Measurements from ENCODE around the gene NACC1. TPM values are rescaled to one million over a fixed set of nuclear protein-coding genes. Genes with fewer than 3 reads are reported as not detected.
A peak's percentile ranks its signal among the peaks of the same experiment; 100 is the strongest.

NACC1 gene
- total RNA-seq (2016; rRNA removed; fragmentation: Illumina TruSeq; extraction: Trizol) (31.8 and 46.7 TPM in 2 replicates), polyA plus RNA-seq (2011; rRNA removed) (42.3 and 55.2 TPM in 2 replicates), polyA minus RNA-seq (2011; rRNA and poly(A)+ RNA removed; ENCODE audit: low replicate concordance) (91.1 and 200 TPM in 2 replicates), Bru-seq, nascent RNA (percentile 75 among the genes with signal in this experiment), BruChase-seq, experiment 1, labeled RNA remaining after a 6-hour chase (percentile 88 among the genes with signal in this experiment), BruChase-seq, experiment 2, labeled RNA remaining after a 2-hour chase (percentile 87 among the genes with signal in this experiment)
- 6.8 and 8.2 TPM in 2 replicates for total RNA-seq (2016; cell fraction: cytosol; rRNA removed; fragmentation: Illumina TruSeq; extraction: Trizol; ENCODE audit: low read depth)
- 29.7 and 42.3 TPM in 2 replicates for total RNA-seq (2016; cell fraction: insoluble cytoplasmic fraction; rRNA removed; fragmentation: Illumina TruSeq; extraction: Trizol)
- 37.1 and 38.6 TPM in 2 replicates for total RNA-seq (2016; cell fraction: membrane; rRNA removed; fragmentation: Illumina TruSeq; extraction: Trizol)
- total RNA-seq (2016; cell fraction: nucleus; rRNA removed; fragmentation: Illumina TruSeq; extraction: Trizol): 21.0 and 21.3 TPM in 2 replicates
- polyA plus RNA-seq (2011; cell fraction: cytosol; rRNA removed): 33.3 and 62.6 TPM in 2 replicates
- polyA plus RNA-seq (2011; cell fraction: nucleus; rRNA removed): 93.5 and 114 TPM in 2 replicates
- 13.2 and 18.2 TPM in 2 replicates for polyA plus RNA-seq (2012)
- polyA plus RNA-seq (2016; cell fraction: cytosol; fragmentation: Illumina TruSeq; extraction: Trizol; ENCODE audit: low read depth): 6.3 and 6.7 TPM in 2 replicates
- polyA plus RNA-seq (2016; cell fraction: insoluble cytoplasmic fraction; fragmentation: Illumina TruSeq; extraction: Trizol; ENCODE audit: low read depth): 35.6 and 46.3 TPM in 2 replicates
- polyA plus RNA-seq (2016; cell fraction: membrane; fragmentation: Illumina TruSeq; extraction: Trizol; ENCODE audit: low read depth): 28.2 and 28.5 TPM in 2 replicates
- 37.4 and 39.4 TPM in 2 replicates for polyA plus RNA-seq (2016; cell fraction: nucleus; fragmentation: Illumina TruSeq; extraction: Trizol; ENCODE audit: insufficient read depth, low read depth)
- 45.0 and 58.7 TPM in 2 replicates for polyA minus RNA-seq (2011; cell fraction: cytosol; rRNA and poly(A)+ RNA removed)
- polyA minus RNA-seq (2011; cell fraction: nucleus; rRNA and poly(A)+ RNA removed): 12.7 and 13.6 TPM in 2 replicates
- long read RNA-seq, experiment 1, partial matches to known transcripts: 1 of 6 reads
- long read RNA-seq, experiment 1, other reads (novel, unspliced or antisense): 5 of 6 reads
- long read RNA-seq, experiment 2, full-length matches to known transcripts: 22 of 157 reads
- long read RNA-seq, experiment 2, partial matches to known transcripts: 128 of 157 reads
- long read RNA-seq, experiment 2, other reads (novel, unspliced or antisense): 7 of 157 reads

DNA sequence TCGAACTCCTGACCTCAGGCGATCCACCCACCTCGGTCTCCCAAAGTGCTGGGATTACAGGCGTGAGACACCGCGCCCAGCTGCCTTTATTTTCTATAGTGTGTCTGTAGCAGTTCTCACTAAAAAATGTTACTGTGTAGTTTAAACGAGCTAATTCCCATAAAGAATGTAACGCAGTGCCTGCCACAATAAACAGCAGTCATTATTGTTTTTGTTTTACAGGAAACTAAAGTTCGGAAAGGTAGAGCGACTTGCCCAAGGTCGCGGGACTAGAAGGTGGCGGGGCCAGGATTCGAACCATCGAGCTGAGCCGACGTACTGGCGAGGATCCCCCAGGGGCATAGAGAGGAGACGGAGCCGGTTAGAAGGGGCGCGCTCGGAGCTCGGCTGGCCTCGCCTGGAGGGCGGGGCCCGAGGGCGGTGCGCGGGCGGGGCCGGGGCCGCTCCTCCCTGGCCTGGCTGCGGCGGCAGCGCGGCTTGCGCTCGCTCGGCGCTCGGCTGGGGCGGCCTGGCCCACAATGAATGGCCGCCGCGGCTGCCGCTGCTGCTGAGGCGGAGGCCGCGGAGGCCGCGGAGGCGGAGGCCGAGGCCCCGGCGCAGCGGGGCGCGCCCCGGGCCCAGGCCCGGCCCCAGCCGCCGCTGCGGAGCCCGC, at the start of gene NACC1:
TSS of gene NACC1 (plus strand) at position 493 of the 652 bp plus-strand sequence. CDS start 16,944 bp downstream, outside the sequence.
- no TSS peak for BruUV-seq (replicated peaks)
- no peaks in the 10 kb centered on the region for H3K9me3 ChIP-seq (ENCODE audit: low read length)
- peak within 1 kb of the TSS; percentile 91 for H3K27ac ChIP-seq (ENCODE audit: extremely low read length, insufficient read depth, low read length)
- peaks cover 62% of the 10 kb centered on the region for H3K79me2 ChIP-seq (ENCODE audit: insufficient read depth, low read length)
- in situ Hi-C loops (cut with HindIII; ENCODE audit: extremely low pct_ligation_motif_present, low pct_unique_long_range_greater_than_20kb): loop anchor here (5.0 kb wide), 1 partner anchor 34 kb away; the partner anchor contains the start of genes IER2 and STX10
- intact Hi-C loops (cut with micrococcal nuclease; ENCODE audit: unreplicated experiment): loop anchor here (5.0 kb wide), 1 partner anchor 34 kb away; the partner anchor contains the start of genes IER2 and STX10
- FAIRE-seq: no peak
- peaks cover 22% of the 10 kb centered on the region for H4K20me1 ChIP-seq (ENCODE audit: insufficient read depth, low read length)
- WGBS (ENCODE audit: low lambda C conversion rate): 3% methylated on average over 19 of the region's 65 CpGs
- peaks cover 42% of the 10 kb centered on the region for H3K4me1 ChIP-seq (ENCODE audit: insufficient read depth, low read length)
- peak within 1 kb of the TSS; percentile 99 for H3K9ac ChIP-seq (ENCODE audit: insufficient read depth, low read depth, low read length)
- H3K27me3 ChIP-seq (ENCODE audit: control insufficient read depth in 1 of 2, insufficient read depth in 2 of 2, low read length in 2 of 2): no peaks in the 10 kb centered on the region; a peak in 1 of 5 replicates
- H3K4me2 ChIP-seq (ENCODE audit: low read depth, low read length): peak within 1 kb of the TSS; percentile 95
- ATAC-seq: peak; percentile 76
- ChIA-PET CTCF (ENCODE audit: low intra/inter-chr PET ratio, low total read pairs) (no interaction called here), POLR2A (interaction anchor here (0.6 to 2.7 kb wide), 15 partner anchors 11 to 456 kb away, joined by 3 to 20 read pairs (median 5); partner anchors contain the start of genes FARSA, IER2, JUNB and STX10)
- peak; percentile 74 for DNase-seq (ENCODE audit: low spot score)
- peaks cover 7 to 27% of the 10 kb centered on the region in 2 experiments; a peak in 4 of 5 replicates for H3K36me3 ChIP-seq (replicated peaks in 1 of 2; ENCODE audit: control insufficient read depth in 1 of 2, insufficient read depth in 2 of 2, low read length in 2 of 2)
- peak within 1 kb of the TSS; percentile 96 to 99 (median 99) for H3K4me3 ChIP-seq (replicated peaks in 1 of 3; ENCODE audit: insufficient read depth in 1 of 3, low read depth in 2 of 3, low read length in 3 of 3)
- H2AFZ ChIP-seq (ENCODE audit: low read length): peak within 1 kb of the TSS; percentile 85
- TF ChIP-seq ZNF576 (CRISPR knock-in tag; IDR thresholded peaks at IDR 0.05) (no peak), HOXA7 (CRISPR knock-in tag; IDR thresholded peaks at IDR 0.05) (no peak), ZNF101 (CRISPR knock-in tag; IDR thresholded peaks at IDR 0.05; ENCODE audit: borderline replicate concordance, low read depth) (no peak), PRMT3 (CRISPR knock-in tag; IDR thresholded peaks at IDR 0.05; ENCODE audit: borderline replicate concordance, low read depth) (peak; percentile 48; the same call in 1 of the 2 replicates), FOXC1 (CRISPR knock-in tag; IDR thresholded peaks at IDR 0.05; ENCODE audit: borderline replicate concordance) (no peak), NFIB (CRISPR knock-in tag; IDR thresholded peaks at IDR 0.05; ENCODE audit: borderline replicate concordance) (no peak), ZNF674 (CRISPR knock-in tag; IDR thresholded peaks at IDR 0.05; ENCODE audit: low read depth) (no peak), KIAA2018 (CRISPR knock-in tag; IDR thresholded peaks at IDR 0.05; ENCODE audit: borderline replicate concordance) (no peak)

Measured in HepG2 (cell line).